BE2C (cell line): ENCODE data around the gene AFF1.
"Not testable (repeated sequence)": the region's sequence is repeated elsewhere in the genome, so short reads cannot be mapped to it uniquely, and the experiment has no call there.

ENCODE experiments used
- DNase-seq: peaks from one replicate; pipeline ENCODE4 v3.0.0-alpha.2; 2020
- H3K27me3 ChIP-seq: fragments of 250-450 bp; sonication (Bioruptor Pico); 2 replicates; pipeline ENCODE4 v1.5.1; 2020; ENCODE audit warnings: mild to moderate bottlenecking
- H3K36me3 ChIP-seq: fragments of 250-450 bp; sonication (Bioruptor Pico); 2 replicates; pipeline ENCODE4 v1.5.1; 2020; ENCODE audit warnings: mild to moderate bottlenecking
- H3K4me1 ChIP-seq: fragments of 250-450 bp; sonication (Bioruptor Pico); 2 replicates; pipeline ENCODE4 v1.5.1; 2020
- H3K4me3 ChIP-seq: 2 replicates; pipeline ENCODE4 v1.5.1; 2011; ENCODE audit warnings: low read depth, low read length
- H3K9me3 ChIP-seq: fragments of 250-450 bp; sonication (Bioruptor Pico); 2 replicates; pipeline ENCODE4 v1.5.1; 2020
- CTCF ChIP-seq: IDR thresholded peaks from 2 replicates; pipeline ENCODE4 v1.5.1; 2012; ENCODE audit warnings: mild to moderate bottlenecking, low read depth, low read length

Gene AFF1

GRCh38 chr4:87141428-87141827, 206.6 kb downstream of the AFF1 start:
- Histone ChIP-seq H3K9me3 (no peaks in the 10 kb centered on the region), H3K27me3 (no peaks in the 10 kb centered on the region), H3K4me1 (no peaks in the 10 kb centered on the region; the same call in 1 of the 2 replicates), H3K4me3 (no peak overlapping the region), H3K36me3 (peaks cover 21% of the 10 kb centered on the region)
- DNase-seq, result no peak
- no peak for TF ChIP-seq CTCF

GRCh38 chr4:87144356-87144755, 209.5 kb downstream of the AFF1 start:
- no peak for DNase-seq
- Histone ChIP-seq H3K27me3 (no peaks in the 10 kb centered on the region), H3K9me3 (no peaks in the 10 kb centered on the region), H3K4me3 (no peak overlapping the region), H3K4me1 (no peaks in the 10 kb centered on the region; the same call in 1 of the 2 replicates), H3K36me3 (peaks cover 5% of the 10 kb centered on the region; the same call in 1 of the 2 replicates)
- no peak for TF ChIP-seq CTCF

- H3K4me1 ChIP-seq, H3K9me3 ChIP-seq, H3K36me3 ChIP-seq, DNase-seq, H3K27me3 ChIP-seq, H3K4me3 ChIP-seq: not testable (repeated sequence)
Measured at GRCh38 chr4:87145934-87146333, 211.1 kb downstream of the AFF1 start.

GRCh38 chr4:87147116-87147515, 212.3 kb downstream of the AFF1 start:
- TF ChIP-seq CTCF, result no peak
- no peak for DNase-seq
- H3K4me3 ChIP-seq, result no peak overlapping the region
- H3K27me3 ChIP-seq, result no peaks in the 10 kb centered on the region
- H3K9me3 ChIP-seq, result no peaks in the 10 kb centered on the region
- H3K4me1 ChIP-seq, result no peaks in the 10 kb centered on the region
- peaks cover 5% of the 10 kb centered on the region; the same call in 1 of the 2 replicates for H3K36me3 ChIP-seq

- peak; percentile 59 for DNase-seq
- H3K9me3 ChIP-seq, result no peaks in the 10 kb centered on the region
- peak; percentile 89 for TF ChIP-seq CTCF
- H3K27me3 ChIP-seq, result no peaks in the 10 kb centered on the region
- H3K4me3 ChIP-seq, result no peak overlapping the region
- no peaks in the 10 kb centered on the region for H3K36me3 ChIP-seq
- H3K4me1 ChIP-seq, result peaks cover 3% of the 10 kb centered on the region; the same call in 1 of the 2 replicates
Measured at GRCh38 chr4:87150498-87151261, 215.9 kb downstream of the AFF1 start.

- no peaks in the 10 kb centered on the region for H3K9me3 ChIP-seq
- H3K4me1 ChIP-seq, result peaks cover 3% of the 10 kb centered on the region; the same call in 1 of the 2 replicates
- no peak overlapping the region for H3K4me3 ChIP-seq
- DNase-seq, result no peak
- no peak for TF ChIP-seq CTCF
- no peaks in the 10 kb centered on the region for H3K27me3 ChIP-seq
- no peaks in the 10 kb centered on the region for H3K36me3 ChIP-seq
Measured at GRCh38 chr4:87151730-87152129, 216.9 kb downstream of the AFF1 start.
